Esophagus squamous epithelium (tissue), 4 donors: ENCODE results near the gene ATP5MC2.

ENCODE experiments used
- CTCF ChIP-seq, 6 experiments: fragments of 450-650 bp in 4 of 6; fragments of 200-600 bp in 2 of 6; sonication (generic) in 2 of 6; IDR thresholded peaks; one replicate each; pipeline ENCODE4 v1.5.1; 2016 to 2019; ENCODE audit warnings: antibody characterized with exemption in 6 of 6, mild to moderate bottlenecking in 4 of 6, moderate library complexity in 4 of 6
- POLR2A ChIP-seq, 4 donors: fragments of 450-650 bp; IDR thresholded peaks; one replicate each; pipeline ENCODE4 v1.6.1; 2017; ENCODE audit warnings: antibody characterized with exemption in 4 of 4, mild to moderate bottlenecking in 4 of 4, moderate library complexity in 3 of 4

- TF ChIP-seq POLR2A (IDR thresholded peaks at IDR 0.05) (no peak), CTCF (IDR thresholded peaks at IDR 0.05) (no peak)
These were observed 7.6 kb upstream of the ATP5MC2 start for GRCh38 chr12:53683494-53683893.
